HCT116 (cell line): ENCODE data around the gene PARVG. TPM values are rescaled to one million over a fixed set of nuclear protein-coding genes. Genes with fewer than 3 reads are reported as not detected.

Experiments used
- ATAC-seq: fragments of 200-7000 bp; cut with Tn5 transposase; 2 replicates; pipeline ENCODE4 v1.9.1; 2020; ENCODE audit warnings: mild to moderate bottlenecking, moderate library complexity
- BruUV-seq: library from RNA; stranded (reverse); fragments of 400-500 nt; replicated peaks from 2 replicates; lab custom pipeline; 2021; lab: Mats Ljungman, UMichigan
- CTCF ChIA-PET: fragments of 300-600 bp; sonication (Branson Sonifier 250); formaldehyde crosslinking; loops from one replicate; lab custom pipeline; 2021; ENCODE audit warnings: antibody characterized with exemption; lab: Charles Lee
- POLR2A ChIA-PET: fragments of 300-600, 350-600 bp; sonication (Branson Sonifier 250); formaldehyde crosslinking; loops from one replicate; lab custom pipeline; 2021; ENCODE audit warnings: antibody characterized with exemption; lab: Charles Lee
- RAD21 ChIA-PET, 2 experiments: fragments of 300-600 bp; sonication (Branson Sonifier 250); formaldehyde crosslinking; loops; one replicate each; lab custom pipeline; 2023; ENCODE audit warnings: low total read pairs in 2 of 2; ENCODE audit not compliant: uncharacterized antibody in 2 of 2, unreplicated experiment in 2 of 2, low non-redundant PET in 1 of 2; lab: Charles Lee
- DNase-seq: peaks from one replicate; pipeline ENCODE4 v3.0.0-alpha.2; 2010; ENCODE audit warnings: low read depth, low spot score
- H2AFZ ChIP-seq: fragments of 200-600 bp; shearing (Covaris generic), sonication (generic); 2 replicates; pipeline ENCODE4 v1.6.1; 2017; ENCODE audit warnings: low read depth, mixed run types, mixed read lengths, antibody characterized with exemption, low read length; ENCODE audit not compliant: poor library complexity, severe bottlenecking
- H3K27ac ChIP-seq: 2 replicates; pipeline ENCODE4 v1.5.1; 2012; ENCODE audit warnings: low read depth, low read length
- H3K27me3 ChIP-seq: fragments of 200-600 bp; sonication (generic); 2 replicates; pipeline ENCODE4 v1.6.1; 2016; ENCODE audit warnings: mixed run types, low read length, mixed read lengths; ENCODE audit not compliant: insufficient read depth
- H3K36me3 ChIP-seq, 2 experiments: fragments of 200-500 bp in 1 of 2; fragments of 200-600 bp in 1 of 2; sonication (Bioruptor generic) in 1 of 2; sonication (generic) in 1 of 2; 2 replicates each; pipeline versions ENCODE4 v1.5.1 to v1.6.1; 2014 to 2016; ENCODE audit warnings: low read length in 2 of 2, inconsistent platforms in 1 of 2, mixed read lengths in 1 of 2, mixed run types in 1 of 2; ENCODE audit not compliant: insufficient read depth in 2 of 2, control insufficient read depth in 1 of 2
- H3K4me1 ChIP-seq, 2 experiments: fragments of 200-600 bp in 1 of 2; sonication (generic) in 1 of 2; 2 replicates each; pipeline versions ENCODE4 v1.5.1 to v1.6.1; 2012 to 2017; ENCODE audit warnings: low read length in 2 of 2, inconsistent platforms in 1 of 2, mild to moderate bottlenecking in 1 of 2, mixed read lengths in 1 of 2, mixed run types in 1 of 2, moderate library complexity in 1 of 2; ENCODE audit not compliant: insufficient read depth in 2 of 2, control insufficient read depth in 1 of 2
- H3K4me2 ChIP-seq: fragments of 200-600 bp; sonication (generic); 2 replicates; pipeline ENCODE4 v1.6.1; 2017; ENCODE audit warnings: mixed run types, low read length, mixed read lengths
- H3K4me3 ChIP-seq, 2 experiments: fragments of 200-600 bp in 1 of 2; sonication (generic) in 1 of 2; replicated peaks in 1 of 2; 2 replicates each; pipeline ENCODE4 v1.5.1; 2011 to 2016; ENCODE audit warnings: low read length in 2 of 2, control low read depth in 1 of 2, low read depth in 1 of 2, mild to moderate bottlenecking in 1 of 2, mixed read lengths in 1 of 2, mixed run types in 1 of 2
- H3K79me2 ChIP-seq: fragments of 200-600 bp; sonication (generic); 2 replicates; pipeline ENCODE4 v1.6.1; 2017; ENCODE audit warnings: mild to moderate bottlenecking, mixed run types, low read length, moderate library complexity, mixed read lengths; ENCODE audit not compliant: insufficient read depth
- H3K9ac ChIP-seq: fragments of 200-600 bp; sonication (generic); 2 replicates; pipeline ENCODE4 v1.6.1; 2016; ENCODE audit warnings: low read length, mixed read lengths
- H3K9me2 ChIP-seq: fragments of 200-600 bp; sonication (generic), shearing (Covaris generic); 2 replicates; pipeline ENCODE4 v1.6.1; 2017; ENCODE audit warnings: mixed run types, mild to moderate bottlenecking, moderate library complexity; ENCODE audit not compliant: insufficient read depth
- H3K9me3 ChIP-seq, 2 experiments: fragments of 200-500 bp in 1 of 2; fragments of 200-600 bp in 1 of 2; sonication (Bioruptor generic) in 1 of 2; sonication (generic) in 1 of 2; 2 replicates each; pipeline ENCODE4 v1.6.1; 2014 to 2017; ENCODE audit warnings: low read length in 2 of 2, mixed read lengths in 2 of 2, inconsistent platforms in 1 of 2, low read depth in 1 of 2, mild to moderate bottlenecking in 1 of 2, mixed run types in 1 of 2, moderate library complexity in 1 of 2; ENCODE audit not compliant: control insufficient read depth in 1 of 2, insufficient read depth in 1 of 2
- H4K20me1 ChIP-seq: fragments of 200-600 bp; sonication (generic), shearing (Covaris generic); 2 replicates; pipeline ENCODE4 v1.6.1; 2017; ENCODE audit warnings: mixed run types, mild to moderate bottlenecking, moderate library complexity; ENCODE audit not compliant: insufficient read depth
- ATF3 ChIP-seq: IDR thresholded peaks from 2 replicates; pipeline ENCODE4 v1.6.1; 2012
- CBX3 ChIP-seq: IDR thresholded peaks from 2 replicates; pipeline ENCODE4 v1.6.1; 2012; ENCODE audit warnings: low read depth
- CEBPB ChIP-seq: IDR thresholded peaks from 2 replicates; pipeline ENCODE4 v1.6.1; 2012; ENCODE audit warnings: low read depth
- CTCF ChIP-seq, 3 experiments: fragments of 200-600 bp in 1 of 3; sonication (generic) in 1 of 3; IDR thresholded peaks in 2 of 3; conservative IDR thresholded peaks in 1 of 3; 2 replicates each; pipeline ENCODE4 v1.5.1; 2012 to 2017; ENCODE audit warnings: low read depth in 2 of 3, low read length in 2 of 3, antibody characterized with exemption in 1 of 3, borderline replicate concordance in 1 of 3, control low read depth in 1 of 3, mild to moderate bottlenecking in 1 of 3, mixed read lengths in 1 of 3, mixed run types in 1 of 3, moderate library complexity in 1 of 3; ENCODE audit not compliant: insufficient read depth in 1 of 3
- EGR1 ChIP-seq: IDR thresholded peaks from 2 replicates; pipeline ENCODE4 v1.6.1; 2012; ENCODE audit warnings: low read depth
- EZH2 ChIP-seq: fragments of 200-600 bp; sonication (generic); IDR thresholded peaks from 2 replicates; pipeline ENCODE4 v1.6.1; 2017; ENCODE audit warnings: antibody characterized with exemption, mixed run types
- EZH2phosphoT487 ChIP-seq: fragments of 200-600 bp; IDR thresholded peaks from 2 replicates; pipeline ENCODE4 v1.6.1; 2018; ENCODE audit warnings: antibody characterized with exemption, borderline replicate concordance
- POLR2AphosphoS5 ChIP-seq: IDR thresholded peaks from 2 replicates; pipeline ENCODE4 v1.6.1; 2011; ENCODE audit warnings: mild to moderate bottlenecking, low read depth, low read length, moderate library complexity
- RAD21 ChIP-seq: IDR thresholded peaks from 2 replicates; pipeline ENCODE4 v1.6.1; 2012; ENCODE audit warnings: low read depth, mild to moderate bottlenecking
- REST ChIP-seq: IDR thresholded peaks from 2 replicates; pipeline ENCODE4 v1.6.1; 2012; ENCODE audit warnings: low read depth
- SP1 ChIP-seq: IDR thresholded peaks from 2 replicates; pipeline ENCODE4 v1.6.1; 2012; ENCODE audit warnings: low read depth
- SRF ChIP-seq: IDR thresholded peaks from 2 replicates; pipeline ENCODE4 v1.6.1; 2012; ENCODE audit warnings: low read depth
- TCF7L2 ChIP-seq: IDR thresholded peaks from 2 replicates; pipeline ENCODE4 v1.7.0; 2011; ENCODE audit warnings: borderline replicate concordance, inconsistent platforms; ENCODE audit not compliant: insufficient read depth, insufficient read length; ENCODE audit errors: extremely low read depth
- YY1 ChIP-seq: IDR thresholded peaks from 2 replicates; pipeline ENCODE4 v1.6.1; 2011; ENCODE audit warnings: low read length, low read depth, moderate library complexity, mild to moderate bottlenecking; ENCODE audit not compliant: insufficient replicate concordance; ENCODE audit errors: extremely low read depth
- ZFX ChIP-seq: fragments of 450-650 bp; IDR thresholded peaks from 2 replicates; pipeline ENCODE4 v1.6.1; 2017
- intact Hi-C: fragments of 100-400 bp; cut with micrococcal nuclease; formaldehyde crosslinking; loops from 2 replicates; pipeline ENCODE4 v1.10.0; 2022
- total RNA-seq: library from RNA; stranded (reverse); gene quantifications from one replicate; pipeline ENCODE4 v1.2.1, GENCODE V29; 2021; ENCODE audit not compliant: unreplicated experiment
- TF ChIP-seq, protein P1 (sequence below): IDR thresholded peaks from 2 replicates; pipeline ENCODE4 v1.6.1; 2011; ENCODE audit warnings: mild to moderate bottlenecking, low read length, moderate library complexity; ENCODE audit not compliant: insufficient replicate concordance; ENCODE audit errors: extremely low read depth
- TF ChIP-seq, protein P2 (sequence below): IDR thresholded peaks from 2 replicates; pipeline ENCODE4 v1.6.1; 2012

The PARVG gene
- total RNA-seq, 1 experiment from 2014 or later, result 0.57 TPM

DNA sequence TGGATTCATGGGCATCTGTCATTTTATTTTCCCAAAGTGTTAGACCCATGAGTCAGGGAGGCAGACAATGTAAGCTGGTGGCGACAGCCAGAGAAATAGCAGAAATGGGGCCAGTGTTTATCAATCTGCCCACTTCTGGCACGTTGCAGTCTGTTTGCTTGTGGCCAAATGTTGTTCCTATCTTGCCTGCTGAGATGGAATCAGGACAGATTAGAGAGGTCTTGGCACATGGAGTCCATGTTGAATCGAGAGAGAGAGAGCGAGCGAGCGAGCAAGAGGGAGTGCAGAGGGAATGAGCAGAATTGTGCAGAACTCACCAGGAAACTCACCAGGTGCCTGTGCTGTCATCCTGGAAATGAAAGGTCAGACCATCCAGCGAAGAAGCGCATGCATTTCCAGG is 21.9 kb upstream of the PARVG start:
- RAD21 ChIA-PET, result no interaction called here

More for the DNA sequence above, 21.9 kb upstream of the PARVG start:
- CTCF ChIA-PET, result no interaction called here
- H3K4me2 ChIP-seq, result no peak overlapping the region
- ATAC-seq (no peak), DNase-seq (no peak)
- H3K36me3 ChIP-seq, result no peaks in the 10 kb centered on the region
- no peaks in the 10 kb centered on the region for H4K20me1 ChIP-seq
- no peaks in the 10 kb centered on the region for H3K27me3 ChIP-seq
- H3K9me3 ChIP-seq, result no peaks in the 10 kb centered on the region
- no peaks in the 10 kb centered on the region for H3K79me2 ChIP-seq
- no peak overlapping the region for H2AFZ ChIP-seq
- H3K4me1 ChIP-seq, result no peaks in the 10 kb centered on the region
- POLR2A ChIA-PET, result no interaction called here
- no peak for TF ChIP-seq CBX3
- TF ChIP-seq, protein P1, sequence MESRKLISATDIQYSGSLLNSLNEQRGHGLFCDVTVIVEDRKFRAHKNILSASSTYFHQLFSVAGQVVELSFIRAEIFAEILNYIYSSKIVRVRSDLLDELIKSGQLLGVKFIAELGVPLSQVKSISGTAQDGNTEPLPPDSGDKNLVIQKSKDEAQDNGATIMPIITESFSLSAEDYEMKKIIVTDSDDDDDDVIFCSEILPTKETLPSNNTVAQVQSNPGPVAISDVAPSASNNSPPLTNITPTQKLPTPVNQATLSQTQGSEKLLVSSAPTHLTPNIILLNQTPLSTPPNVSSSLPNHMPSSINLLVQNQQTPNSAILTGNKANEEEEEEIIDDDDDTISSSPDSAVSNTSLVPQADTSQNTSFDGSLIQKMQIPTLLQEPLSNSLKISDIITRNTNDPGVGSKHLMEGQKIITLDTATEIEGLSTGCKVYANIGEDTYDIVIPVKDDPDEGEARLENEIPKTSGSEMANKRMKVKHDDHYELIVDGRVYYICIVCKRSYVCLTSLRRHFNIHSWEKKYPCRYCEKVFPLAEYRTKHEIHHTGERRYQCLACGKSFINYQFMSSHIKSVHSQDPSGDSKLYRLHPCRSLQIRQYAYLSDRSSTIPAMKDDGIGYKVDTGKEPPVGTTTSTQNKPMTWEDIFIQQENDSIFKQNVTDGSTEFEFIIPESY, result no peak
- no peak for TF ChIP-seq POLR2AphosphoS5
- TF ChIP-seq SRF, result no peak
- TF ChIP-seq, protein P2, sequence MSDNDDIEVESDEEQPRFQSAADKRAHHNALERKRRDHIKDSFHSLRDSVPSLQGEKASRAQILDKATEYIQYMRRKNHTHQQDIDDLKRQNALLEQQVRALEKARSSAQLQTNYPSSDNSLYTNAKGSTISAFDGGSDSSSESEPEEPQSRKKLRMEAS, result no peak
- TF ChIP-seq EGR1, result no peak
- TF ChIP-seq RAD21, result no peak
- TF ChIP-seq EZH2, result no peak
- no peak for TF ChIP-seq CEBPB
- no peak for TF ChIP-seq ZFX
- no peak for TF ChIP-seq TCF7L2
- TF ChIP-seq CTCF (IDR thresholded peaks at IDR 0.05 in 2 of 3, conservative IDR thresholded peaks at IDR 0.05 in 1 of 3; ENCODE audit: borderline replicate concordance in 1 of 3, insufficient read depth in 1 of 3, low read depth in 2 of 3, low read length in 2 of 3), result no peak
- no peak for TF ChIP-seq SP1
- TF ChIP-seq YY1, result no peak
- TF ChIP-seq ATF3, result no peak
- no peak for TF ChIP-seq EZH2phosphoT487
- no peak for TF ChIP-seq REST
- TF ChIP-seq, all 23 proteins: peak for 0
- Histone ChIP-seq H3K4me3 (no peak overlapping the region), H3K9ac (no peak overlapping the region), H3K9me2 (no peaks in the 10 kb centered on the region), H3K27ac (no peak overlapping the region)
- BruUV-seq, result no TSS peak
- intact Hi-C loops, result no loop called here
